Gastrocnemius medialis (tissue), 4 donors: ENCODE measurements around the gene B4GALT2.

ENCODE experiments used
- CTCF ChIP-seq, 5 experiments: fragments of 450-650 bp in 3 of 5; fragments of 200-600 bp in 2 of 5; sonication (generic) in 2 of 5; IDR thresholded peaks in 4 of 5; conservative IDR thresholded peaks in 1 of 5; 1 replicate in 4 of 5; 2 replicates in 1 of 5; pipeline ENCODE4 v1.5.1; 2016 to 2019; ENCODE audit warnings: antibody characterized with exemption in 5 of 5, mild to moderate bottlenecking in 3 of 5, moderate library complexity in 3 of 5
- POLR2A ChIP-seq, 2 donors: fragments of 450-650 bp; IDR thresholded peaks; one replicate each; pipeline ENCODE4 v1.6.1; 2017; ENCODE audit warnings: antibody characterized with exemption in 2 of 2, mild to moderate bottlenecking in 2 of 2, moderate library complexity in 2 of 2

GRCh38 chr1:43932786-43933385, 46.1 kb upstream of the B4GALT2 start:
- TF ChIP-seq CTCF (IDR thresholded peaks at IDR 0.05 in 4 of 5, conservative IDR thresholded peaks at IDR 0.05 in 1 of 5) (no peak), POLR2A (IDR thresholded peaks at IDR 0.05) (no peak)
